HT-29 (cell line): ENCODE results near the gene PTPN13. TPM values are rescaled to one million over a fixed set of nuclear protein-coding genes. Genes with fewer than 3 reads are reported as not detected.

ENCODE experiments used
- DNase-seq: peaks from one replicate; pipeline ENCODE4 v3.0.0-alpha.2; 2015; ENCODE audit warnings: low spot score
- total RNA-seq: library from RNA; depleted of rRNA; stranded (reverse); fragments of >200 nt; shearing (Covaris generic); gene quantifications from 2 replicates; pipeline ENCODE4 v1.2.3, GENCODE V29; 2014

PTPN13 gene
- total RNA-seq, 1 experiment from 2014 or later, result 8.9 TPM

DNA sequence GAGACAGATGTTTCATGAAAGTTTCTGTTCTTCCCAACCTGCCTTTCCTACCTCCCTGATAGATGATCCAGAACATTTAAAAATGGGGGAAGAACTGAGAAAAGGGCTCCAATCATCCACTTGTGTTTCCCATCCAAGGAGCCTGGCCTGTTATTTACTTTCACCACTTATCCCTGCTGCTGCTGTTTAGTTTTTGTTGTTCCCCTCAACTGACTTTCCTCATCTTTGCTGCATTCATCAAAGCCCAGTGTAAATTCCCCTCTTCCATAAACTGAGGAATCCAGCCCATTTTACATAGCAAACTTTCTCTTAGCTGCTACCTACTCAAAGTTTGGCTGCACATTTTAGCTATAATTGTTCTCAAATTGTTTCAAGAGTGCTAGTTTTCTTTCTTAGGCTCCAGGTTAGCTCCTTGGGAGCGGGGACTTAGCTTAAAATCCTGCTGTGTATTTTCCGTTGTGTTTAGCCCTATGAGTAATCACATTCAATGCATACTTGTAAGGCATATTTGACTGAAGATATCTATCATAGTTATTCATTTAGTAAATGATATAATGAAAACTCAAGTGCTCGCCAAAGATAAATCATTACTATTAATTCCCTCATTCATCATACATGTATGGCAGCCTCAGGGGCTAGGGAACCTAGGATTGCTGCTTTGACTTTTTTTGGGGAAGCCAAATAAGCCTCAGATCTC is 1.4 kb upstream of the PTPN13 start:
- DNase-seq, result no peak

DNA sequence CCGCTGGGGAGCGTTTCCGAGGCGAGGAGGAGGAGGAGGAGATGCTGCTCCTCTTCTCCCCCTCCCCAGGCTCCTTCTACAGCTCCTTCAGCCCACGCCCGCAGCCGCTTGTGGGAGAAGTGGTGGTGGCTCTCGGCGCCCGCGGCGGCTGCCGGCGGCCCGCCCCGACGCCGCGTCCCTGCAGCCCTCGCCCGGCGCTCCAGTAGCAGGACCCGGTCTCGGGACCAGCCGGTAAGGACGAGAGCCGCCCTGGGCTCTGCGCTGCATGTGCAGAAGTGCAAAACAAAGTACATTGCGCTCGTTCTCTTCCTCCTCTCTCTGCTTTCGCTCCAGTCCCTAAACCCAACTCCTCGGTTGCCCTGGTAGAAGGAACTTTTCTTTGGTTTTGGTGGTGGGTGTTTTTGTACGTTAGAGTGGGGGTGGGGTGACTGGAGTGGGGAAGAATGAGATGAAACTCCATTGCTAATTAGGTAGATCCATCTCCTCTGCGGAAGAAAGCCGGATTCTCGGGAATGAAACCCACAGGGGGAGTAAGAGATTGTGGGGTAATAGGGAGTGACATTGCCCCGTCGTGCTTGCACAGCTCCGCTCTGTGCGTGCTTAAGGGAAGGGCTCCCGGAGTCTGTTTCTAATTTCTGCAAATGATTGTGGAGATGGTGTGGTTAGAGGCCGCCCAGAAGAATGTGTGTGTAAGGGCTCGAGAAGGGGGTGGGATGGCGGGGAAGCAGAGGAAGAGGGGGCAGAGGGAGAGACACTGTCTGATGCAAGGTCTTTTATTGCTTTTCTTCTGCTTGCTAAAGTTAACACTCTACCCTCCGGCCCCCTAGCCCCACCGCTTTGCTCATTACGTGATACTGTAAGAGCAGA is 677 bp downstream of the PTPN13 start:
- DNase-seq, result peak; percentile 66

DNA sequence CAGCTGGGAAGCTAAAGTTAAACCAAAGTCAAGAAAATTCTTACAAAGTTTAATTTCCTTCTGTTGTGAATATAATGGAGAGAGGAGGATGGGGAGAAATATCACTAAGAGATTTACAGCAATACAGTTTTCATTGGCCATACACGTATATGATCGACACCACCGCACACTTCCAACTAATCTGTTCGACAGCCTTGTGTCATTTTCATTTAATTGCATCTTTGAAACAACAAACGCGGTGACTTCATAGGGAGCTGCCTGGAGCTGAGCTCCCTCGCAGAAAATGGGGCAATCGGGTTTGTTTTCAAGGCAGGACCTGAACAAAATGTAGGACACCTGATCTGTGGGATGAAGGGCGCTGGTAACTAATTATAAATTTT is 1.3 kb downstream of the PTPN13 start:
- DNase-seq, result peak; percentile 60

DNA sequence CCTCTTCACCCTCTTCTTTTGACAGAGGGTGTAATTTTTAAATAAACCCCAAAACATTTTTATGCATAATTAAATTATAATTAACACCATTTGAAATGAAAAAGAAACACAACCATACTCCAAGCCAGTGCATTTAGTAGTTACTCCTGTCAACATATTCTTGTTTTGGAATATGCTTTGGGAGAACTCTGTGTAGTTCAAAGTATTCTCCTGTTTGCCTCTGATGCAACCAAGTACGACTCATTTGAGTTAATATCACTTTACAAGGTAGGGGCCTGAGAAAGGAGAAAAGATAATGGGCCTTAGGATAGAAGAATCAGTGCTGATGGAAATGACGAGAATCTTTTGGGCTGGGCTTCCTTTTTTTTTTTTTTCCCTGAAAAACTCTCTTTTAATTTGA is 2.7 kb downstream of the PTPN13 start:
- DNase-seq, result no peak

DNA sequence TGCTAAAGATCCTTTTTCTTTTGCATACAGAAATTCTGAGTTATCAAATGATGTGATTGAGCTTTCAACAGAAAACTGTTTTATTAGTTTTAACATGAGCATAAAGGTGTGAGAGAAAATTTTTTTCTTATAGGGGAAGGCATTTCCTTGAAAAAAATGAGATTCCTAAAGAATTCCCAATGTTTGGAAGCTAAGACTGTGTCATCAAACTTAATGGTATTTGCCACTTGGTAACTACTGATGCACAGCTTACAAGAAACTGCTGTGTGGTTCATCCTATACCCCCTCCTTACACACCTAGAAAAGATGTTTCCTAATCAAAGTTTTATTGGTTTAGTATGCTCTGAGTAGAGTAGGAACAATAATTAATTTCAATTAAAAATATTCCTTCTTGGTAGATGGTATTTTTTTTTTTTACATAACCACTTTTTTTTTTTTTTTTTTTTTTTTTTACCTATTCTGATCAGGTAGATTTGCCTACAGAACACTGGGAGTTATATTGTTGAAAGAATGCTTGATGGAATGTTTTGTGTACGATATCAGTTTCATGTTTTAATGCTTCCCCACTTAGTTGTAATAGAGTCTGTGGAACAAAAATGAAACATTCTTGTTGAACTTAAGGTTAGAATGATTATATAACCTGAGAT is 6.0 kb downstream of the PTPN13 start:
- no peak for DNase-seq

DNA sequence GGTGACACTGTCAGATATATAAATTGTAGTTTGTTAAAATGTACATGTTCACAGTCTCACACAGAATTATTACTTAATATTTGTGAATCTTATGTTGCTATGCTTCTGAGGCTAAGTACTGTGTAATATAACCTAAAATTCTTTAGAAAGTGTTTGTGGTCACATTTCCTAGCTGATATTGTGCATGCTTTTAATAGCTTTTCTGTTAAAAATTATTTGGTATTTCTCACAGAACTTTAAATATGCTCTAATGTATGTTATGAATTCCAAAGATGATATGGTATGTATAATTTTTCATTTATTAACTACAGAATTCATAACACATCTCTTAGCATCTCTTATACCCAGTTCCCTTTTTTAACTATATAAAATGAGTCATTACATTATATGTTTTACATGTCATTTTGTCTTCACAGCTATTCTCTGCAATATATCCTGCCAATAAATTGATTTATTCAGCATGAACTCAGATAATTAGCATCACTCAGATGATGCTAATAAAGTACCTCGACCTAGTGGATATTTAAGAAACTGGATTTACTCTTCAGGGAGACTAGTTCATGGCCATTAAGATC is 9.3 kb downstream of the PTPN13 start:
- DNase-seq, result no peak

DNA sequence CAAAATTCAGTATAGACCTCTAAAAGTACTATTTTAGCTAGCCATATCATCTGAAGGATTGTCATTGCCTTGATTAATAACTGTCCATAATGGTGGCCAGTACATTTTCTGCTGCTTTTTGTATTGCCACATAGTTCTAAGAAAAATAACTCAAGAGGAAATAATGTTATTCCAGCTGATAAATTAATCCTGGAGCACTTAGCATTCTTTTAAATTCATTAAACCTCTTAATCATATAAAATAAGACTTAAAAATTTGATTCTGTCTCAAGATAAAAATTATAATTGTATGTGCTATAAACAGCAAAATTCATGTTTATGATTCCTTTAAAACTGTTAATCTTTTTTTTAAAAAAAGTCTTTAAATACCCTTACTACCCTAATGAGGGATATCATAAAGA is 12.7 kb downstream of the PTPN13 start:
- DNase-seq, result no peak

DNA sequence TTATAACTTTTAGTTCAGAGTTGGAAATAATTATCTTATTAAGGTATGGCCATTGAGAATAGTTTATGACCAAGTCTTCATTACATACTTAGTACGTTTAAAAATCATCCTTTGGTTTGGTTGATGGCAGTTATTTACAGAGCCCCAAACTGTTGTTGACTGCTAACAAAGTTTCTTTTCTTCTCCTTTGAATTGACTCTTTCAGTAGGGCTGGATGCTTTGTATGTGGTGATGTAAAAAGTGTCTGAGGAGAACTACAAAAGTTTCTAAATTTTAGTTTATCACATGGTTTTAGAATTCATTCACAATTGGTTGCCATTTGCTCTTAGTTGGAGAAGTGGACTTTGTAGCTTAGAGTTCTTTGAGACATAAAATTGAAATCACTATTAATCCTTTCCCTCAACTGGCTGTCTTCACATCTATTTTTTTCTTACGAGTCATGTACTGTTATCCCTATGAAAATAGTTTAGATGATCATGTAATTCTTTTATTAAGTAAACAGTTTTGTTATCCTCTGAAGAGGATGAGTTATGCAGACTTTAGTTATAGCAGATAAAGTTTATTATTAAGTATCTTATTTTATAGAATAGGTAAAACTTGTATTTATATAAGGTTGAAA is 14.8 kb downstream of the PTPN13 start:
- DNase-seq, result no peak

DNA sequence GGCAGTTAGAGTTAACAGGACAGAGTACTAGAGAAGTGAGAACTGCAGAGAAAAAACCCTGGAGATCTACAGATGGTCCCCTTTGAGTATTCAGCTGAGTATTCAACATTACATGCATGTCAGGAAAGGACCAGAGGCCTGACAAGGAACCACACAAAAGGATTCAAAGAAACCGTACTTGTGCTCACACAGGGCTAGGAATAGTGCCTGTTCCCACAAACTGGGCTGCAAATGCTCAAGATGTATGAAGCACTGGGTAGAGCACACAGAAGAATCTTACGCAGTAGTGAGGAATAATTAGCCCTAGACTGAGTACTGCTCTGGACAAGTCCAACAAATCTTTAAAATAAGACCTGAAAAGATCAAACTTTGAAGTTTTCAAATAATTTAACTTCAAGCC is 17.6 kb downstream of the PTPN13 start:
- no peak for DNase-seq

DNA sequence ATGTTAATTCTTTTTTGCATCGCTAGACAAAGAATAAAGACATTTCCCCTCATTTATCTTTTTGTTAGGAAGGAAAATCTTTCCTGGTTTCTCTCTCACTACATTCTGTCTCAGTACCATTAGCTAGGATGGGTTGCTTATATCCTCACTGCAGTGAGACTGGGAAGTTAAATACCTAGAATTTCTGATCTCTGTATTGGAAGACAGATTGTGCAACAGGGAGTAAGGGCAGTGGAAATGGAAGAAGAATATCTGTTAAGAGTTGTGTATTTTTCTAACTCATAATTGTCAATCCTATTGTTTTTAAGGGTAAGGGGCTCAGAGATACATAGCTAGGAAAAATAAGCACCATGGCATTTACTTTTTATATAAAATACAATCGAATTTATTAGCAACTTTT is 19.6 kb downstream of the PTPN13 start:
- no peak for DNase-seq

DNA sequence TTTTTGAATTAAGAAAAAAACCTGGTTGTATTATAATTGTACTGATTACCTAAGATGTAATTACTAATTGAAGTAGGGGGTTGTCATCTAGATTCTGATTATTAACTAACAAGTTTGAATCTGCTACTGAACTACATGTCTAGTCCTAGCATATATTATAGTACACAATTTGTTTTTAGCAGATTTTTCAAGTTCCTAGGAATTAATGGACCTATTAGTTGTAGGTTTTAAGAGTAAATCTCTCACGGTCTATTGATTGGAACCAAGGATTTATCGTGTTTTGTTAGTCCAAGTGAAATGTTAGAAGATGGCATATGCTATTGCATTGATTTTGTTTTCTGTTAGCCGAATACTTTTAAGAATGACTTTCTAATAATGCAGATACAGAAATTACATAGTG is 20.8 kb downstream of the PTPN13 start:
- DNase-seq, result no peak

DNA sequence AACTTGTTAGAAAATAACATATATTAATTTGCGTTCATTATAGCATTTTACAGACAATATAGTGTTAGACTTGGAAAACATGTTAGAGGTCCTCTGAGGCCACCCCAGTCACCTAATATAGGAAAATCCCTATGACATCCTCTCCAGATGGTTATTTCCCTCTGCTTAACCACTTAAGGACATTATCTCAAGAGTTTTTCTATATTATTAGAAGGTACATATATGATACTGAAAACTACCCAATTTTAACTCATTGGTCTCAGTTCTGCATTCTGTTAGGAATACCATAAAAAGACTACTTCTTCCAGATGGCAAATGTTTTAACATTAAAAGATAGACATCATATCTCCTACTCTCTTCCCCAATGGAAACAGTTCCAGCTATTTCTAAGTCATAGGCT is 21.4 kb downstream of the PTPN13 start:
- DNase-seq, result no peak

DNA sequence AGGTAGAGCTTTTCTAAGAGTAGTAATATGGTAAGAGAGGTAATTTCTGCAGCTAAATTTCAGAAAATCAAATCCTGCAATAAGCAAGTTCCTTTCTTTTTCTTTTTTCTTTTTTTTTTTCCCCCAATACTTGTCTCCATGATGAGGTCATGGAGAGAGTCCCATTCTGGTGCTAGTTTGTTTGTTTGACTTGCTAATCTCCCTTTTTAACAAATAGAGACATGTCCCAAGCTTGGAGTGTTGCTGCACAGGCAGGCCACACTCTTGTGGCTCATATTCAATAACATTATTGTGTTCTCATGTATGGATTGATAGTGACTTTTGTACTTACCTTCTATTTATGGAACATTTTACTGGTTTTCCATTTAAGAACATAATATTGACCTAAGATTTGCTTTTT is 25.5 kb downstream of the PTPN13 start:
- no peak for DNase-seq

DNA sequence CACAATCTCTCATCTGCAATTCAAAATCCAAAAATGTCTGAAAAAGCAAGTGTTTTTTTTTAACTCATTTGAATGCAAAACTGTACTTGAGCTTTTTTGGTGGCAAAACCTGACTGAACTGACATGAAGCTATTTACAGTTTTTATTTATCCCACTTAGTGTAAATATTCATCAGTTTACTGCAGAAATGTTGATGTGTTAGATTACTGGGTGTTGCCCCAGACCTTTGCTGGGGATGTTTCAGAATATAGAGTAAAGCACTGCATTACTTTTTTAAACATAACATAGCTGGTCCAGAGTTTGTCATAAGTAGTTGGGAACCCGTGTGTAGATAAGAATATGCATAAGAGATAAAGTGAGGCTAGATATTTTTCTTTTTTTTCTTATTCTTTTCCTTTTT is 27.3 kb downstream of the PTPN13 start:
- DNase-seq, result no peak

DNA sequence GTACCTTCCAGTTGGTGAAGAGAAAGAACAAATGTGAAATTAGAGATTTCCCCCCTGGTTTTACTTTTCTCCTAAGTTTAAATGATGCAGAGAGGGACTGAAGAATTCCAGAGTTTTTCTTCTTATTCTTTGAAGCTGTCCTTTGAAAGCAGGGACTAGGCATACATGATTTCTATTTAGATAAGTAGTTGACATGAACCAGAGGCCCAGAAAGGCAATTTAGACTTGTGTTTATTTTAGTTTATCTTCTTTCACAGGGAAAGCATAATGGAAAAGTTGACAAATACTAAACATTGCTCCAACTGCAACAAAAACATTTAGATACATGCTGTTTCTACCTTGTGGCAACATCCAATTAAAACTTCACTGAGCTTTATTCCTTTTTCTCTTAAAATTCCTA is 32.0 kb downstream of the PTPN13 start:
- no peak for DNase-seq

DNA sequence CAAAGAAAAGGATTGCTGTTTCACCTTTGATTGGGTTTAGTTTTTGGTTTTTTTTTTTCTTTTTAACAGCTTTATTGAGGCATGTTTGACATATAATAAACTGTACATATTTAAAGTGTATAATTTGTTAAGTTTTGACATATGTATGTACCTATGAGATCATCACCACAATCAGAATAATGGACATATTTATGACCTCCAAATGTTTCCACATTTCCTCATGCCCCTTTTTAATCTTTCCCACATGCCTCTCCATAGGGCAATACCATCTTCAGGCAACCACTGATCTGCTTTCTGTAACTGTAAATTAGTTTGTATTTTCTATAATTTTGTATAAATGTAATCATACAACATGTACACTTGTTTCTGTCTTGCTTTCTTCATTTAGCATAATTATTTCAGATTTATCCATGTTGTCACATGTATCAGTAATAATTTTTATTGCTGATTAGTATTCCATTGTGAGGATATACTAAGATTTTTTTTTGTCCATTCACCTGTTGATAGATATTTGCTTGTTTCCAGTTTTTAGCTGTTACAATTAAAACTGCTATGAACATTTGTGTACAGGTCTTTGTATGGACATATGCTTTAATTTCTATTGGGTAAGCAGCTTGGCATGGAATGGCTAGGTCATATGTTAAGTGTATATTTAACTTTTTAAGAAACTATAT is 33.5 kb downstream of the PTPN13 start:
- DNase-seq, result no peak

DNA sequence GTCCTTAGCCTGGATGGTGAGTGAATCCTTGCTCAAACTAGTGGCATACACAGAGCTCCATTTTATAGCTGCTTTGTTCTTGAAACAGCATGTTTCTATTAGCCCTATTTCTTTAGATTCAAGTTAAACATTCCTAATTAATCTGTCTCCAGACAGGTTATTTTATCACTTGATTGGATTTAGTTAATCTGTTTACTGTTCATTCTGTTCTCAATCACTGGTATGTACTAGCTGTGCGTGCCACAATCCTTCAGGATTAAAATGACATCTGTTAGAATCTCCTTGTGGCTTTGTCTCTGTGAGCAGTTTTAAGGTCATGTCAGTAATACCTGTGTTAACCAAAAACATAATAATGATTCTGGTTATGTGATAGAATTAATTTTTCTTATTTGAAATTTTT is 36.5 kb downstream of the PTPN13 start:
- no peak for DNase-seq

DNA sequence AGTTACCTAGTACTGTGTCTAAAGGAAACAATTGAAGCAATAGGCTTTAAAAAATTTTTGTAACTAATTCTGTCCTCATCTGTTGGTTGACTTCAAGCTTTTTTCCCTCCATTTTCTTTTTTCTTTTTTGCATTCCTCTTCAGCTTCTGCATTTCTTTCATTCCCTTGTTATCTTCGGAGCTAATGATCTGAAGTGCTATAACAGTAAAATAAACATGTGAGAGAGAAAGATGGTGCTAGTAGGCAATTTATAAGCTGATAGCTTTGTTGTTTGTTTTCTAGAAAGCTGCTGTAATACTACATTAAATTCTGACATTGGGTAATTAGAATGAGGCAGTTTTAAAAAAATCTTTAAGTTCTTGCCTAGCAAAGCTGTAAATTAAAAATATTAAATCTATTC is 37.1 kb downstream of the PTPN13 start:
- no peak for DNase-seq

DNA sequence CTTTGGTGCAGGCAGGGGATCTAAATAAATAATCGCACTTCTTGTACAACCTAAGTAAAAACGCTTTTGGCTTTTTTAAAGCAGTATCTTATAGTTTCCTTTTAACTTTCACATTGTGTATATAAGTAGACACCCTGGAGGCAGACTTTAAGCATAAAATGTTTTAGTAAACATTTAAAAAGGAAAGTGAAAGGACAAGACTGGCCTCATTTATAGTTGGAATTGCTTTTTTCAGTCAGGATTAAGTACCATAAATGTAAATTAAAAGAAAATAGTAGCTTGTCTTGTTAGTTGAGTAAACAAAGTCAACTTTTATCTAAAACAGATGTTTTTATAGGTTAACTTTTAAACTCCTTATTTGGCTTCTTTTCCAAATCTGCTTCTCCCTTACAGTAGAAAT is 39.7 kb downstream of the PTPN13 start:
- no peak for DNase-seq

DNA sequence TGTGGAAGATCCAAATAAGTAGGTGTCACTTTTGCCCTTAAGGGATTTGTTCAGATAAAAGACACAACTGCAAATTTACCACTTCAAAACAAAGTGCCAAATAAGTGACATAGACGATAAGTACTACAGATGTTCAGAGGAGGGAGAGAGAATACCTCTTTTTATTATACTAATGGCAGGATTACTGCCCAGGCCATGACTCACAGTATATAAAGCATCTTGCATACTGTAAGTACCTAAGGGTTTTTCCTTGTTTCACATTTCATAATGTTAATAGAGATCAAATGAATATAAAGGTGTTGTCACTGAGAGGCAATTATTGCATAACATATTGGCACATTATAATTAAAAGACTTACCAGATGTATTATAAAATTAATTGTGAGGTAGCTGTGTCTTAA is 46.4 kb downstream of the PTPN13 start:
- DNase-seq, result no peak

DNA sequence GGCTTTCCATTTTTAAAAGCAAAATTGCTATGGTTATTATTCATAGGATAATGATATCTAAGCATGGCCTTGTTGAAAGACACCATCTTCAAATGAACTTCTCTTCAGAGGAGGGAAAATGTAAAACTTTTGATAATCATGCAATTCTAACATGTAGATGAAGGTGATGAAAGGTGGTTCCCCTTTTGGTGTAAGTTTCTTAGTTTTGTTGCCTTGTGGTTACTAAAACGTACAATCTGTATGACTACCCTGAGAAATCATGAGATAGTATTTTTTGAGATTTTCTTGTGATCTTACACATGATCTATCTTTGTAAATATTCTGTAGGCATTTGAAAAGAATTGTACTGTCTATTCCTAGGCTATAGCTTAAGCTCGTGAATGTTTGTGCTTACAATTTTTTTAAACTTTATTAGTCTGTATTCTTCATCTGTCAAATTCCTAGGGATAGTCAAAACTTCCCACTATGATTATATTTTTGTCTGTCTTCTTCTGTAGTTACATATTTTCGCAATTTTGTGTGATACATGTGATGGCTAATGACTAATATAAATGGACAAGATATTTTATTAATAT is 47.5 kb downstream of the PTPN13 start:
- no peak for DNase-seq
